ENCODE data around the gene STUM.

- TF ChIP-seq CTCF (optimal IDR thresholded peaks at IDR 0.05 in 1 of 3, IDR thresholded peaks at IDR 0.05 in 1 of 3, conservative IDR thresholded peaks at IDR 0.05 in 1 of 3; ENCODE audit: extremely low read depth in 1 of 3, insufficient read depth in 2 of 3, low read length in 3 of 3) (no peak), EZH2 (IDR thresholded peaks at IDR 0.05; ENCODE audit: low read length) (no peak)
Observed at GRCh38 chr1:226531360-226532093, 17.0 kb upstream of the STUM start.

Data from keratinocyte (primary cell).